Neural progenitor cell (in vitro differentiated cells): ENCODE results near the gene CBY1.

Source experiments
- CTCF ChIP-seq: fragments of 200-600 bp; sonication (generic); IDR thresholded peaks from 2 replicates; pipeline ENCODE4 v1.5.1; 2017; ENCODE audit warnings: antibody characterized with exemption, mild to moderate bottlenecking
- EZH2 ChIP-seq: fragments of 200-600 bp; sonication (generic); IDR thresholded peaks from 2 replicates; pipeline ENCODE4 v1.6.1; 2017; ENCODE audit warnings: antibody characterized with exemption, mild to moderate bottlenecking, moderate library complexity
- EZH2phosphoT487 ChIP-seq: fragments of 200-600 bp; sonication (generic); IDR thresholded peaks from 2 replicates; pipeline ENCODE4 v1.6.1; 2017; ENCODE audit warnings: antibody characterized with exemption

GRCh38 chr22:38628444-38628843 is 28.0 kb upstream of the CBY1 start:
- TF ChIP-seq CTCF = no peak
- TF ChIP-seq EZH2phosphoT487 = no peak
- no peak for TF ChIP-seq EZH2
